ENCODE data around the gene EIF3J. TPM values are rescaled to one million over a fixed set of nuclear protein-coding genes. Genes with fewer than 3 reads are reported as not detected.

Gene EIF3J
- total RNA-seq, 1 donor from 2014 or later = 35.0 TPM

GRCh38 chr15:44606740-44607139, 69.8 kb downstream of the EIF3J start:
- H3K4me1 ChIP-seq (ENCODE audit: control insufficient read depth in 3 of 3, insufficient read depth in 3 of 3, low read length in 3 of 3) = no peaks in the 10 kb centered on the region
- no peak overlapping the region for H3K27ac ChIP-seq (ENCODE audit: low read depth, low read length)
- no peak overlapping the region for H3K4me3 ChIP-seq (ENCODE audit: low read length in 3 of 3)
- no peaks in the 10 kb centered on the region for H3K9me3 ChIP-seq (ENCODE audit: control insufficient read depth in 3 of 3, low read length in 3 of 3)
- peaks cover 5 to 56% (median 45%) of the 10 kb centered on the region in 3 donors for H3K36me3 ChIP-seq (ENCODE audit: control insufficient read depth in 3 of 3, insufficient read depth in 3 of 3, low read length in 3 of 3)
- H3K27me3 ChIP-seq (ENCODE audit: control insufficient read depth in 3 of 3, insufficient read depth in 3 of 3, low read length in 3 of 3) = no peaks in the 10 kb centered on the region
- H3K9ac ChIP-seq (ENCODE audit: low read depth in 1 of 3, low read length in 3 of 3) = no peak overlapping the region

Other genes with a start within 250 kb of the EIF3J start
- 52.7 TPM for gene GOLM2, start 248.4 kb upstream of the EIF3J start, total RNA-seq
- 59.5 TPM for gene CTDSPL2, start 109.5 kb upstream of the EIF3J start, total RNA-seq
- 67.3 TPM for gene SPG11, start 126.5 kb downstream of the EIF3J start, total RNA-seq
- 2.6 TPM for gene PATL2, start 174.2 kb downstream of the EIF3J start, total RNA-seq
- 876 TPM for gene B2M, start 174.4 kb downstream of the EIF3J start, total RNA-seq
- gene TRIM69, start 199.4 kb downstream of the EIF3J start, total RNA-seq = 16.7 TPM